Superior temporal gyrus (tissue), 1 donor: ENCODE results near the gene SF3B2.
"Not testable (repeated sequence)": the region's sequence is repeated elsewhere in the genome, so short reads cannot be mapped to it uniquely, and the experiment has no call there.

Experiments
- DNase-seq: peaks from one replicate; pipeline ENCODE4 v3.0.0-alpha.2; 2016; ENCODE audit errors: extremely low spot score

SF3B2 gene

GRCh38 chr11:66072081-66072480 is 19.9 kb downstream of the SF3B2 start:
- no peak for DNase-seq

DNA sequence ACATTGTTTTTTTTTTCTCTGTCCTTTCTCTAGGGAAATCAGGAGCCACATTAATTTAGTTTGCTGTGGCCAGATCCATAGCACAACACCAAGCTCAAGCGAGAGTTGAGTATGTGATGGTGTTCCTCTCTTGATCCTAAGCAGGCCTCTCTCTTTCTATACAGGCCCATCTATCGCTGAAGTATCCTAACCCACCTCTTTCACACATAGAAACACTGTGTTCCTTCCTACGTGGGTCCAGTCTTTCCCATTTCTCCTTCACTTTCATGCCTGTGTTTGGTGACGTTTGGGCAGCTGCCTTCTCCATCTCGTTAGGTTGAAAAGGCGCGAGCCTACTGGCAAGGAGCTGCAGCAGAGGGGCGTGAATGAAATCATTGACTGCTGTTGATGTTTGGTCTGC is 20.4 kb downstream of the SF3B2 start:
- DNase-seq: no peak

- DNase-seq: no peak
Observed at GRCh38 chr11:66073669-66074068, 21.5 kb downstream of the SF3B2 start.

GRCh38 chr11:66075273-66075672 is 23.1 kb downstream of the SF3B2 start:
- no peak for DNase-seq

DNA sequence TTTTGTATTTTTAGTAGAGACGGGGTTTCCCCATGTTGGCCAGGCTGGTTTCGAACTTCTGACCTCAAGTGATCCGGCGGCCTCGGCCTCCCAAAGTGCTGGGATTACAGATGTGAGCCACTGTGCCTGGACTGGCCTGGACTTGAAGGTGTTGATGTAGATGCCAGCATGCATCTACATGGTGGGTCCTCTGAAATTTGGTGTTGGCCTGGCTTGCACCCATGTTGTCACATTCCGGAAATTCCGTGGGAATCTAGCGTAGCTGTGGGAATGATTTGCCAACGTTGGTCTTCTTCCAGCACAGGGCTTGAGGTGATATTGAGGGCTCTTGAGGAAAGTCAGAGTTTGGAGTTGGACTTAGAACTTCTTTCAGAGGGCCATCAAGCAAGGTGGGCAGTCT is 24.4 kb downstream of the SF3B2 start:
- no peak for DNase-seq

- DNase-seq: no peak
Observed at GRCh38 chr11:66077927-66078326, 25.8 kb downstream of the SF3B2 start.

DNA sequence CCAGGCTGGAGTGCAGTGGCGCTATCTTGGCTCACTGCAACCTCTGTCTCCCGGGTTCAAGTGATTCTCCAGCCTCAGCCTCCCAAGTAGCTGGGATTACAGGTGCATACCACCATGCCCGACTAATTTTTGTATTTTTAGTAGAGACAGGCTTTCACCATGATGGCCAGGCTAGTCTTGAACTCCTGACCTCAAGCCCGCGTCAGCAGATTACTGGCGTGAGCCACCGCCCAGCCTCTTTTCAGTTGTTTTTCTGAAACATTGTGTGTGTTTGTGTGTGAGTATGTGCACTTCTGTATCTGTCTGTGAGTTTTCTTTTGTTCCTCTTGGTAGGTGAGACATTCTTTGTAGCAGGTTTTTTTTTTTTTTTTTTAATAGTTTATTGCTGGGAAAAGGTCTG is 26.8 kb downstream of the SF3B2 start:
- not testable (repeated sequence) for DNase-seq

GRCh38 chr11:66080055-66080817 is 28.1 kb downstream of the SF3B2 start:
- no peak for DNase-seq

- no peak for DNase-seq
Observed at GRCh38 chr11:66081505-66081904, 29.3 kb downstream of the SF3B2 start.

DNA sequence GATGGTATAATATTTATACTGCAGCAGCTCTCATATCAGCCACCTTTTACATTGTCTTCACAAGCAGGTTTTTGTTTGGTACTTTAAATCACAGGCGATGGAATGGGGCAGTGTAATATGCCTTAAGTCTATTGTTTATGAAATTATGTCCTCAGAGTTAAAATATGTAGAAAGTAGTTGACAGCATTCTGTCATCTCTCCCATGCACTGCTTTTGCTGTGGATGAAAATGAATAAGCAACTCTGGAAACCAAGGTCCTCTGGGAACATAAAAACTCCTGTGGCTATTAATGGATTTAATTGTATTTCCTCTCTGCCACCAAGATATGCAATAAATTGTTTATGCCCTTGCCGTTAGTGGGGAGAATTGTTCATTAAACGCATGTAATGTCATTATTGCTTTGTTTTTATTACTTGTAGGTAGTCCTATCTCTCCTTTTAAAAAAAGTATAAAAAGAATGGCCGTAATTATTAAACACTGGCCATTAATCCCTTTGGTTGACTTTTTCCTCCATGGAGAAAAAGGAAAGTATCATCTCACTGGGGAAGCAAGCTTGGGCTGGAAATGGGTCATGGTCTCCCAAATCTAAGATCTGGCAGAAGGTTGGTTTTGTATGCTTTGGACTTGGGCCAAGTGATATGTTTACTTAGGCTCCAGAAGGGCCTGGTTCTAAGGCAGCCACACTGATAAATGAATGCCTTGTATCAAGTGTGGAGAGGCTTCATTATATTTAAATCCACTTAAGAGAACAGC is 31.0 kb downstream of the SF3B2 start:
- no peak for DNase-seq

DNA sequence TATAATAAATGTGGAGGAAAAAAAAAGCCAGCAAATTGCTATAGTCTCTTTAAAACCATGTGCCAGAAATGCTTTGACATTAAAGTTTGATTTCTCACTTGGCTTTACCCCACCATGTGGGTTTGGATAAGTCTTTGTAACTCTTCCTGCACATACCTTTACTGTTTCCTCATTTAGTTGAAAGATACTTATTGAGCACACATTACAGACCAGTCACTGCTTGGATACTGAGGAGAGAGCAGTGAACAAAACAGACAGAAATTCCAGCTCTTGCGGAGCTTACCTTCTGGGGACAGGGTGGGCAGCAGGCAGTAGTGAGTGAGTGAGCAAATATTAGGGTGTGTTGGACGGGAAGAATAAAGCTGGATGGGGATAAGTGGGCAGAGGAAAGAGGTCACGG is 31.6 kb downstream of the SF3B2 start:
- DNase-seq: no peak

GRCh38 chr11:66084821-66085475 is 32.8 kb downstream of the SF3B2 start:
- no peak for DNase-seq

- DNase-seq: no peak
Observed at GRCh38 chr11:66087148-66087908, 35.2 kb downstream of the SF3B2 start.

DNA sequence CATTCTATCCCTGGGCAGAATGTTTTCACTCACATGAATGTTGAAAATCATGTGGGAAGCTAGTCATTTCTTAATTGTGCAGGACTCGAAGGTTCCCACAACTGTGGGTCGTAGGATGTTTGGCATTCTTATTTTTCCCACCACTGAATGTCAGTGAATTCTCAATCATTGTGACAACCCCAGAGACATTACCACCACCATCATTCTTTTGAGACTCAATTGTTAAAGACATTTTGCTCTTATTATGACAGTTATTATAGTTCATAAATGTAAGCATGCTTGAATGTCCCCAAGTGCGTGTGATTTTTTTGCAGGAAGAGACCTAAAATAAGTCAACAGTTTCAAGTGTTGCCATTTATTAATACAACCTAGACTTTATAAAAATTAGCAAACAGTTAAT is 36.9 kb downstream of the SF3B2 start:
- DNase-seq: no peak

DNA sequence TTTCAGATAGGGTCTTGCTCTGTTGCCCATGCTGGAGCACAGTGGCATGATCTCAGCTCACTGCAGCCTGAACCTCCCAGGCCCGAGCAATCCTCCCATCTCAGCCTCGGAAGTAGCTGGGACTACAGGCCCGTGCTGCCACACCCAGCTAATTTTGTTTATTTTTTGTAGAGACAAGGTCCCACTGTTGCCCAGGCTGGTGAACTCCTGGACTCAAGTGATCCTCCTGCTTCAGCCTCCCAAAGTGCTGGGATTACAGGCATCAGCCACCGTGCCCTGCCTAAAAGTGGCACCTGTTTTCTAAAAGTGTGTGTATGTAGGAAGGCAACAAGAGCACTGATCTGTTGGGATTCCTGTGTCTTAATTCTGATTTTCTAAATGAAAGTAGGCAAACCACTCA is 38.1 kb downstream of the SF3B2 start:
- no peak for DNase-seq

- not testable (repeated sequence) for DNase-seq
Observed at GRCh38 chr11:66092125-66092524, 40.0 kb downstream of the SF3B2 start.

DNA sequence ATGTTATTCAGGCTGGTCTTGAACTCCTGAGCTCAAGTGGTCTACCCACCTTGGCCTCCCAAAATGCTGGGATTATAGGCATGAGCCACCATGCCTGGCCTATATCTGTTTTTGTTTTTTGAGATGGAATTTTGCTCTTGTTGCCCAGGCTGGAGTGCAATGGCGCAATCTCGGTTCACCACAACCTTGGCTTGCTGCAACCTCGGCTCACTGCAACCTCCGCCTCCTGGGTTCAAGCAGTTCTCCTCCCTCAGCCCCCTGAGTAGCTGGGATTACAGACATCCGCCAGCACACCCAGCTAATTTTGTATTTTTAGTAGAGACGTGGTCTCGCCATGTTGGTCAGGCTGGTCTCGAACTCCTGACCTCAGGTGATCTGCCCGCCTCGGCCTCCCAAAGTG is 47.6 kb downstream of the SF3B2 start:
- not testable (repeated sequence) for DNase-seq

DNA sequence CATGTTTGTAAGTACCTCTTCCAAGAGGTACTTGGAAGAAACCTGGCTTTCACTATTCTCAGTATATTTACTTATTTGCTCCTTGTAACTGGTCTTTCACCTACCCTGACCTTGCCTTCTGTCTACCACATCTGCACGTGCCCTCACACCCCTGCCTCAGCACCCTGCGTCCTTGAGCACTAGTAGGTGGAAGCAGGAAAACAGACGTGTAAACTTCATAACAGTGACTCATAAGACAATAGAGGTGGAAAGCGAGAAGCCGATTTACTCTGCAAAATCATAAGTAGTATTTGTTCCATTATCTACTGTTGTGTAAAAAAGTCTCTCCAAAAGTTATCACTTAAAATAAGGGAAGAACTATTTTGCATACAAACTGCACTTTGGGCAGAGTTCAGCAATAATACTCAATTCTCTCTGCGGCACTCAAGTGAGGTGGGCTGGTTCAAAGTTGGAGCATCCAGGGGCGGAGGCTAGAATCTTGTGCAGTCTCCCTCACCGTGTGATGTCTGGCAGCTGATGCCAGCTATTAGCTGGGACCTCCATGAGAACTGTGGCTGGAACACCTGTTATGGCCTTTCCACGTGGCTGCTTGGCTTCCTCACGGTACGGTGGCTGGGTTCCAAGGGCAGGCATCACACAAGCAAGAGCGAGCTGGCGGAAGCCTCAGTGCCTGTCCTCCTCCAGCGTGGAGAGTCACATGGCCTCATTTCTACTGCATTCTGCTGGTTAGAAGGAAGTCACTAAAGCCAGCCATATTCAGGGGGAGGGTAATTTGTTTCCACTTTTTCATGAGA is 48.3 kb downstream of the SF3B2 start:
- DNase-seq: no peak

DNA sequence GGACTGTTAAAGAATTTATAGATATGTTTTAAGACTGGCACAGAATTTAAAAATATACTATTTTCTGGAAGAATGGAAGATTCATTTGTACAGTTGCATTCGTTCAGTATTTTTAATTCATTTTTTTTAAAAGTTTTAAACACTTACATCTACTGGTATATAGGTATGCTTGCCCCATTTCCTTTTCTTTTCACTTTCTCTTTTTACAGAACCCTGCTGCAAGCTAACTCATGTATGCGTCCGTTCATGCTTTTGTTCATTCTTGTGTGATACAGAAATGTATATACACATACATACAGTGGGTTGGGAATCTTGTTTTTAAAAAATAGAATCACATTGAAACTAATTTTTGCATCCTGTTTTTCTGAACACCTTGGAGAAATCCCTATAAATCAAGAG is 48.9 kb downstream of the SF3B2 start:
- DNase-seq: no peak

DNA sequence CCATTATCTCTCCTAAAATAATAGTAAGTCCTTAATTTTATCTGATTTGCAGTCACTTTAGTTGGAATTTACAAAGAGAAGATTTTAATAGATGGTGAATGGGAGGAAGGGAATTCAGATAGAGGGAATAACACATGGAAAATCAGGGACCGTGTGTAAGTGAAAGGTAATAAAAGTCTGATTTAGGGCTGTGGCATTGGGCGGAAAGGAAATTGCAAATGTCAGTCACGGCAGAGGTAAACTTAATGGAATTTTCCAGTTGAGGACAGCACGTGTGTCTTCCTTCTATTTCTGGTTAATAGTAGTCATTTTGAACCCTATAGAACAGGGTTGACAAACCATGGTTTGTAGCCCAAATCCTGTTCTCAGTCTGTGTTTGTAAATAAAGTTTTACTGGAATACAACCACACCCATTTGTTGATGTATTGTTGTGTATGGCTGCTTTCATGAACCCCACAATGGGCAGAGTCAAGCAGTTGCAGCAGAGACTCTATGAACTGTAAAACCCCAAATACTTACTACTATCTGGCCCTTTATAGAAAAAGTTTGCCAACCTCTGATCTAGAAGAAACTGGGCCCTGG is 52.0 kb downstream of the SF3B2 start:
- no peak for DNase-seq
